Measurements from ENCODE around the gene CCL8.

DNA sequence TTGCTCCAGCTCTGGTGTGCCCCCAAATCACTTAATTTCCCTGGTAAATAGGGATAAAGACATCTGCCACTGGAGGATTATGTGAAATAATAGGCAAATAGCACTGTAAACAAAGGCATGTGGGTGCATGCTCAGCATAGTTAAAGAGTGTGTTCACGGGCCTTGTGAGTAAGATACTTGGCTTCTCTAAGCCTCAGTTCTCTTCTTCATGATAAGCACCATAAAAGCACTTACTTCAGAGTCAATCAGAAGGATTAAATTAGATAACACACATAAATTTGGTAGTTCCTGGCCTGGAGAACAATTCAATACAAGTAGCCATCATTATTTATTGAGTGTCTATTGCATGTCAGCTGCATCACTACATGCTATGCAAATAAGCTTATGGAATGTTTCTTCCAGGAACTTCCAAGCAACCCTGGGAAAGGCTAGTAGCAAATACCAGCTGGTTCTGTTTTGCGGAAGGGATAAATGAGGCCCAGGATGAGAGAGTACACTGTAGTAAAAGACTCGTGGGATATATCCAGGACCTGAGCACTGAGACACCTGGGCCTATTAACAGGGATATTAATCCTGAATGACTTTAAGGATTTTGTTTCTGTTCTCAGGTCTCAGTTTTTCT lies 19.2 kb upstream of the CCL8 start:
- TF ChIP-seq CEBPB (IDR thresholded peaks at IDR 0.05; ENCODE audit: low read depth, low read length) (peak; percentile 6; the same call in 1 of the 2 replicates), RAD21 (IDR thresholded peaks at IDR 0.05; ENCODE audit: low read length) (no peak), MXI1 (IDR thresholded peaks at IDR 0.05; ENCODE audit: borderline replicate concordance, low read depth, low read length) (no peak), POLR2A (IDR thresholded peaks at IDR 0.05; ENCODE audit: low read depth, low read length) (no peak), MAFK (IDR thresholded peaks at IDR 0.05; ENCODE audit: low read depth, low read length) (peak; percentile 57; the same call in 1 of the 2 replicates), RCOR1 (IDR thresholded peaks at IDR 0.05; ENCODE audit: insufficient replicate concordance, low read length) (no peak), CHD1 (IDR thresholded peaks at IDR 0.05; ENCODE audit: low read depth, low read length) (no peak)
- TF ChIP-seq, protein P1, sequence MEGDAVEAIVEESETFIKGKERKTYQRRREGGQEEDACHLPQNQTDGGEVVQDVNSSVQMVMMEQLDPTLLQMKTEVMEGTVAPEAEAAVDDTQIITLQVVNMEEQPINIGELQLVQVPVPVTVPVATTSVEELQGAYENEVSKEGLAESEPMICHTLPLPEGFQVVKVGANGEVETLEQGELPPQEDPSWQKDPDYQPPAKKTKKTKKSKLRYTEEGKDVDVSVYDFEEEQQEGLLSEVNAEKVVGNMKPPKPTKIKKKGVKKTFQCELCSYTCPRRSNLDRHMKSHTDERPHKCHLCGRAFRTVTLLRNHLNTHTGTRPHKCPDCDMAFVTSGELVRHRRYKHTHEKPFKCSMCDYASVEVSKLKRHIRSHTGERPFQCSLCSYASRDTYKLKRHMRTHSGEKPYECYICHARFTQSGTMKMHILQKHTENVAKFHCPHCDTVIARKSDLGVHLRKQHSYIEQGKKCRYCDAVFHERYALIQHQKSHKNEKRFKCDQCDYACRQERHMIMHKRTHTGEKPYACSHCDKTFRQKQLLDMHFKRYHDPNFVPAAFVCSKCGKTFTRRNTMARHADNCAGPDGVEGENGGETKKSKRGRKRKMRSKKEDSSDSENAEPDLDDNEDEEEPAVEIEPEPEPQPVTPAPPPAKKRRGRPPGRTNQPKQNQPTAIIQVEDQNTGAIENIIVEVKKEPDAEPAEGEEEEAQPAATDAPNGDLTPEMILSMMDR (conservative IDR thresholded peaks at IDR 0.05; ENCODE audit: low read depth, low read length): no peak

All from IMR-90 (cell line).